NB4 (cell line): ENCODE data around the gene CARMIL1.

Experiments used
- CTCF ChIP-seq: IDR thresholded peaks from one replicate; pipeline ENCODE4 v1.5.1; 2012; ENCODE audit warnings: low read depth, low read length
- MAX ChIP-seq: IDR thresholded peaks from 2 replicates; pipeline ENCODE4 v1.6.1; 2011; ENCODE audit warnings: low read depth, low read length
- MYC ChIP-seq: IDR thresholded peaks from 2 replicates; pipeline ENCODE4 v1.6.1; 2011; ENCODE audit warnings: low read depth, low read length
- POLR2A ChIP-seq: IDR thresholded peaks from 2 replicates; pipeline ENCODE4 v1.6.1; 2011; ENCODE audit warnings: mild to moderate bottlenecking; ENCODE audit not compliant: insufficient read length; ENCODE audit errors: extremely low read depth

- TF ChIP-seq POLR2A (no peak), CTCF (no peak), MAX (no peak), MYC (no peak)
These were observed 120.7 kb downstream of the CARMIL1 start for GRCh38 chr6:25399885-25400284.
